GM21737 (cell line): ENCODE data around the gene LYPLAL1.
"Not testable (repeated sequence)": the region's sequence is repeated elsewhere in the genome, so short reads cannot be mapped to it uniquely, and the experiment has no call there.

Experiments used
- ATAC-seq: cut with Tn5 transposase; IDR thresholded peaks from one replicate; pipeline ENCODE4 v1.9.1; 2021; ENCODE audit warnings: mild to moderate bottlenecking, moderate library complexity; ENCODE audit not compliant: unreplicated experiment

LYPLAL1 gene

DNA sequence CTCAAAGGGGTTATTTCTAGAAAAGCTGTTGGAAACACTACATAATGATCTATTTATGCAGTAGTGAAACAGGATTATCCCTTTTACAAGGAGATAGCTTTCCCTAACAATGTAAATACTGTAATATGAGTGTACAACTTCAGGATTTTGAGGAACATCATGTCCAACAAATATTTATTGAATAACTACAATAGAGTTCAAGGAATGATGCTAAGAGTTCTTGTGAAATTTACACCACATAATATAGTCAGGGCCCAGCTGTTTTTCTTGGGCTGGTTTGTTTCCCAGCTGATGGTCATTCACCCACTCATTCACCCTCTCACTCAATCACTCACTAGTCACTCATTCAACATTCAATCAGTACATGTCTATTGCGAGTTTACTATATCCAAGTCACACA lies 12.3 kb upstream of the LYPLAL1 start:
- ATAC-seq, result no peak

DNA sequence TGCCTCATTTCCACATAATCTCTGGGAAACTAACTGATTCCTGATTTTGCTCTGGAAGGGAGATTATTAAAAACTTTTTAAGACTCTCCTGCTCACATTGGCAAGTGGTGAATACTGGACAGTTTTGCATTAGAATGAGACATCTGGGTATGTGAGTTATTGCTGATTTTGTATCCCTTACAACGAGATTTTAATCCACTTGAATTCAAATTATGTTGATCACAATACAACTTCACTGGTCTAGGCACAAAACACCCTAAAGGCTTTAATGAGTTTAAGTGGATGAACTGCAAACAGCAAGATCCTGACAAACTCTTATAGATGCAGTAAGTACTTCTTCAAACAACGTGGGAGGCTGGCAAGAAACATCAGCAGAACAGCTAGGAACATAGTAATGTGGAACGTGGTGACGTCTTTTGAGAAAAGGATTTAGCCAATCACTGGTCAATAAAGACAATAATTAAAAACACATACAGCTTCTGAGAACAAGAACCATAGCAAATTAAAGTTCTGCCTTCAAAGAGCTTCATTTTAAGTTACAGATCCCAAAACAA lies 10.2 kb upstream of the LYPLAL1 start:
- ATAC-seq, result no peak

DNA sequence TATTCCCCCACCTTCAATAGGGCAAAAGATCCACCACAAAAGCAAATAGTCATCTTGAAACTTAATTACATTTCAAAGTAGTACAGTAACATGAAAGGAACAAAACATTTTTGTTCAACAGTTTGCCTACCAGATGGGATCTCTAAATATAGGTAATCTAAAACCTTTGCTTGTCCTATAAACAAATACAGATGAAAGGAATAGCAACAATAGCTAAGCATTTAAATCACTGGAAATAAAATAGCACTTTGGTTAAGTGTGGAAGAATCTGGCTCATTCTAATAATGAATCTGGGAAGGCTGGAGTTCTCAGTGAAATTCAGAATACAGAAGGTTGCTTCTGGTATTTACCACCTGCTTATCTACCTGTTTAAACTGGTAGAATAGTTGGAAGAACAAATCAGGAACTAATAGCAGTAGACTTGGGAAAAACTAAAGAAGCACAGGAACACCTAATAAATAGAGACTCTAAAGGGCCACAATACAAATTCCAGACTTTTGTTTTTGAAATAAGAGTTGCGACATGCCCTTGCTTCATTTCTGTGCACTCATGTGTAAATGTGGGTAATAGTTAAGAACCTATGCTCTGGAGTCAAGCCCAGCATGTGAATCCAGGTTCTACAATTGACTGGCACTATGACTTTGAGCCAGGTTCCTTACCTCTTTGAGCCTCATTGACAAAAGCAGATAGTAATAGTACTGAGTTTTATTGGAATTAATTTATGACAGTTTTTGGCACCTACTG lies 2.3 kb upstream of the LYPLAL1 start:
- ATAC-seq, result no peak

DNA sequence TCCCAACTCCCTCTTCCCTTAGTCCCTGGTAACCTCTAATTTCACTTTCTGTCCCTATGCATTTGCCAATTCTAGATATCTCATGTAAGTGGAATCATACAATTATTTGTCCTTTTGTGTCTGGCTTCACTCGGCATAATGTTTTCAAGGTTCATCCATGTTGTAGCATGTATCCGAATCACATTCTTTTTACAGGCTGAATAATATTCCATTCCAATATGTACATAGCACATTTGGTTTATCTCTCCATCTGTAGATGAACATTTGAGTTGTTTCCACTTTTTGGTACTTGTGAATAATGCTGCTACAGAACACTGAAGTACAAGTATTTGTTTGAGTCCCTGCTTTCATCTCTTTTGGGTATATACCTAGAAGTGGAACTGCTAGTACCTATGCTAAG lies 857 bp upstream of the LYPLAL1 start:
- no peak for ATAC-seq

DNA sequence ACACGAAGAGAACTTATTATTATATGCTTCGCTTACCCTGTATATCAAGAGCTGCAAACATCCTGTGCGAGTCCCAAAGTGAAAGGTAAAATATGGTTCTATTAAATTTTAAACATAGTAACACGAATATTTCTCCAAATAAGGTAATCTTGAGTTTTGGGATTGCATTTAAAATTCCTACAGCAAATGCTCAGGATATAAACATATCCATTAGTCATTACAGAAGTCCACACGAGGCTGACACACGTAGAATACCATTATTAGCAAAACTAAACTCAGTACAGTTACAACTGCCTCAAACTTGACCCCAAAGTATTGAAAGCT lies 282 bp upstream of the LYPLAL1 start:
- no peak for ATAC-seq

DNA sequence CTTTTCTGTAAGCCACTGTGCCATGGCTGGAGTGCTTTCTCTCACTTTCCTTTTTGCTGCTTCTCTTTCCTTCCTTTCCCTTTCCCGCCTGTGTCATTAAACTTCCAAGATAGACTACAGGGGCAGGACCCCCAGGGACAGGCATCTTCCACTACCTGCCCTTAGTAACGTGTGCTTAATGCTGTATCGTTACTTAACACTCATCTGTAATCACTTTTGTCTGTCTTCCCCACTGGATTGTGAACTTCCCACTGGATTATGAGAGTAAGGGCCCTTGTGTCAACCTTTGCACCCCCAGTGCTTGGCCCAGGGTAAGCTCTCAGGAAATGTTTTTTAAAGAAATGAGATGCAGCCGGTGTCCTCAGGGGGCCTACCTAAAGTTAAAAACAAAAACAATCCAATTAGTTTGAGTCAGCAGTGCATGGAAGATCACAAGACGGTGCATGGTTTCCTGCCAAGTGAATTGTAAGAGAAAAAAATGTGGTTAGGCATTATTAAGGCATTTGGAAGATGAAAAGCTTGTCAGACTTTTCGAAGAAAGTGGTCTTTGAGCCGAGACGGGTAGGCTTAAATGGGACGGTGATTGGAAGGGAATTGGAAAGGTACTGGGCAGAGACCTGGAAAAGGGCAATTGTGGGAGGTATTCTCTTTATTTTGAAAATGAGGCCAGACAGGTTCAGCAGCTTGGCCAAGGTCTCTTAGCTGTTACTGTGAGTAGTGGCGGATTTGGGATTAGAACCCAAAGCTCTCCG lies 958 bp downstream of the LYPLAL1 start:
- peak; percentile 45 for ATAC-seq

DNA sequence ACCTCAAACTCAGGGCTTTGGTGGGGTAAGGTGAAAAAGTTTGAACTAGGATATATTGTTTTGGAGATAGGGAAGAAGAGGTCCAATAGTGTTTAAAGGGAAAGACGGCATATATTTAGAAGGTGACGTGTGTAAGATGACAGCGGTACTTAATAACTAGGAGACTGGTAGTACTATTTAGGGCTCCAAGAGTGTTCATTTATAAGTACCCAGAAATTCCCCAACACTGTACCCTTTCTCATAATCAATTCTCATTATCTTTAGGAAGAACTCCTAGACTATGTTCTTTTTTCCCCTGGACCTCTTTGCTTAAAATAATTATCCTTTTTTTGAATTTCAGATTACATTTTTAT lies 1.5 kb downstream of the LYPLAL1 start:
- no peak for ATAC-seq

DNA sequence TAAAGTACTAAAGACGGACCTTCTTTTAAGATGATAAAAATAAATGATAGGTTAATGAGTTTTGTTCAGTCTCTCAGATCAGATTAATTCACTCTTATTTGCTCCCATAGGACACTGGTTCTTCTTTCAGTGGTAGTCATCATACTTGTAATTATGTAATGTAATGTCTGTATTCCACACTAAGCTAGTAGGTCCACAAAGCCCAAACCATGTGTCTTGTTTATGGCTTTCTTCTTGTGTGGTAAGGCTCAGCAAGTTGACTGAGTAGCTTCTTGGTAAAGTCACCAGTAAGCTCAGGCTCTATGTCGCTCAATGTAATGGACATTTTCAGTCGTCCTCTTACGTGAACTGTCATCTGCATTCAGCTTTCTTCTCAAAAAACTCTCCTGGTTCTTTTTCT lies 2.5 kb downstream of the LYPLAL1 start:
- ATAC-seq, result no peak

DNA sequence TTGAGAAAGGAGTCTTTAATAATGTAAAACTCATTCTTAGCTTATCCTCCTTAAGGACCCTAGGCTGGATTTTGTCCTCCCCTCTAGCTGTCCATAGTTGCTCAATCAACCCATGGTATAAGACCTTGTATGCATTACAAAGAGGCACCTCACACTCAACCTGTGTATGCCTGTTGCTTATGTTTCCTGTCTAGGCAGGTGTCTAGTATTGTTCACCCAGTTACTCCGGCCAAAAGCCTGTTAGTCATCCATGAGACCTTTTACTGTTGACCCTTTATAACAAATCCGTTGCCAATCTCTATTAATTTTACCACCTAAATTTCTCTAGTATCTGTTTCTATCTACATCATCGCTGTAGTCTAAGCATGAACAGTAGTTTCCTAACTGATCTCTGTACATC lies 3.7 kb downstream of the LYPLAL1 start:
- ATAC-seq, result peak; percentile 27

DNA sequence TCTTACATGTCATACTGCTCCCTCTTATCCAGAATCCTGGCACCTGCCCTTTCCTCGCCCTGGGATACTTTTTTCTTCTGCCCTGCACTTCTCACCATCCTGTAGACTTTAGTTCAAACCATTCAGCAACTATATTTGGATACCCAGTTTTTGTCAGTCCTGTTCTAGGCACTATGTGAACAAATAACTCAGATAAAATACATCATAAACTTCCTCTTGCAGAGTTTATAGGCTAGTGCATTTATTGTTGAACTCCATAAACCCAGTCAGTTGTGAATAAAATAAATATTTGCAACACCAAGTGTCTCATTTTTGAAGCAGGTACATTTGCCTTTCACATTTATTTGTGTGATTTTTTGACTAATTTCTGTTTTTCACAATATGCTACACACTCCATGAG lies 4.3 kb downstream of the LYPLAL1 start:
- no peak for ATAC-seq

DNA sequence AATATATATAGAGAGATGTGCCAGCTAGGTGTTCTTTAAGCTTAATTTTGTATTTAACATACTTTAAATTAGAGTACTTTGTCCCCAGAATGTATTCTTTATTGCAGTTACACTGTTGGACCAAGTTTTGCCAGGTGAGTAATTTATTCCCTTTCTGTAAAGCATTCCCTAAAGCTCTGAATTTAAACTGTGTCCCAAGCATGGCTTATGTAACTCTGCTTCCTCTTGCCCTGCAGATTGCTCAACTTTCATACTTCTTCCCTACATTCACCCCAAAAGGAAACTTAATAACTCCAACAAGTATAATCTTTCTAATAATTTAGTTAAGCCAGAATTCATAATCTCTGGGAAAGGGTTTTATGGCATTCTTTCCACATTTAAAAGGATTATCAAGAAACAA lies 5.6 kb downstream of the LYPLAL1 start:
- no peak for ATAC-seq

DNA sequence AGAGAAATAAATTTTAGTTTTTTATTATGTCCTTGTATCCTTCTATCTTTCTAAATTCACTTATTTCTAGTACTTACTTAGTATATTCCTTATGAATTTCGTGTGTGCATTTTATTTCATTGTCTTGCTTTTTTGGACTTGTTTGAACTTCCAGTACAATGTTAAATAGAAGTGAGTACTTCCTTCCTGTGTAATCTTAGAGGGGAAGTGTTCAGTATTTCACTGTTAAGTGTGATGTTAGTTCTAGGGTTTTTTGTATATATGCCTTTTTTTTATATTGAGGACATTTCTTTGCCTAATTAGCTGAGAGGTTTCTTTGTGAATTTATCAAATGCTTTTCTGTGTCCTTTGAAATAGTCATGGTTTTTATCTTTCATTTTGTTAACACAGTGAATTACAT lies 10.7 kb downstream of the LYPLAL1 start:
- no peak for ATAC-seq

DNA sequence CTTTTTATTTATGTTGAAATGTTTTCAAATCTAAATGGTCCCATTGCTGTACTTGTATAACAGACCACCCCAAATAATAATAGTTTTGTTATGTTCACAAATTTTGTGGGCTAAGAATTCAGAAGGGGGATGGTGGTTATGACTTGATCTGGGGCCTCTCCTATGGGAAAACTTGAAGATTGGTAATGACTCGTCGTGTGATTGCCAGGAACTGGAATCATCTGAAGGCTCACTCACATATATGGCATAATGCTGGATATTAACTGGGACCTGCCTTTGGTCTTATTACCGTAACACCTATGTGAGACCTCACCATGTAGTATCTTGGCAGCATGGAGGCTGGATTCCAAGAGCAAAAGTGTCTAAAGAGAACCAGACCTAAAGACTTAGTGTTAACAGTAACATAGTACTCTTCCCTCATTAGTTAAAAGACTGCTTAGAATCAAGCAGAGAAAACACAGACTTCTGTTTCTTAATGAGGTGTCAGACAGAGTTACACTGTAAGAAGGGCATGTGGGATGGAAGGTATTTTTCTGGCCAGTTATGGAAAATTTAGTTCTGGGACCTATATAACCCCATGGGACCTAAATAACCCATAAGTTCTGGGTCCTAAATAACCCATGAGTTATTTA lies 11.9 kb downstream of the LYPLAL1 start:
- no peak for ATAC-seq

DNA sequence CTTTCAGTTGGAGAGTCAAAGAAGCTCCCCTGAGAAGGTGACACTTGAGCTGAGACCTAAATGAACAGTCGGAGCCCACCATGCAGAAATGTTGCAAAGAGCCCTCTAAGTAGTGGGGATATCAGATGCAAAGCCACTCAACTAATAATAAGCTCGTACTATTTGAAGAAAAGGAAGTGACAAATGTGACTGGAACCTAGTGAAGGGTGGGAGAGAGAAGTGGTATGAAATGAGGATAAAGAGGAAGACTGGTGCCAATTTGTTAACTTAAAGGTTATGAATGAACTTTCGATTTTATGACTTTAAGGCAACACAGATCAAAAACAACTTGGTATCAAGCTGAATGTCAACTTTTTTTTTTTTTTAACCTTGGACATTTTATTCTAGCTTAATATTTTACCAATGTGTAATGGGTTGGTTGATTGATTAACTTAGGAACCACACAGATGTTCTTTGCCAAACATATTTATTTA lies 14.7 kb downstream of the LYPLAL1 start:
- peak; percentile 53 for ATAC-seq

DNA sequence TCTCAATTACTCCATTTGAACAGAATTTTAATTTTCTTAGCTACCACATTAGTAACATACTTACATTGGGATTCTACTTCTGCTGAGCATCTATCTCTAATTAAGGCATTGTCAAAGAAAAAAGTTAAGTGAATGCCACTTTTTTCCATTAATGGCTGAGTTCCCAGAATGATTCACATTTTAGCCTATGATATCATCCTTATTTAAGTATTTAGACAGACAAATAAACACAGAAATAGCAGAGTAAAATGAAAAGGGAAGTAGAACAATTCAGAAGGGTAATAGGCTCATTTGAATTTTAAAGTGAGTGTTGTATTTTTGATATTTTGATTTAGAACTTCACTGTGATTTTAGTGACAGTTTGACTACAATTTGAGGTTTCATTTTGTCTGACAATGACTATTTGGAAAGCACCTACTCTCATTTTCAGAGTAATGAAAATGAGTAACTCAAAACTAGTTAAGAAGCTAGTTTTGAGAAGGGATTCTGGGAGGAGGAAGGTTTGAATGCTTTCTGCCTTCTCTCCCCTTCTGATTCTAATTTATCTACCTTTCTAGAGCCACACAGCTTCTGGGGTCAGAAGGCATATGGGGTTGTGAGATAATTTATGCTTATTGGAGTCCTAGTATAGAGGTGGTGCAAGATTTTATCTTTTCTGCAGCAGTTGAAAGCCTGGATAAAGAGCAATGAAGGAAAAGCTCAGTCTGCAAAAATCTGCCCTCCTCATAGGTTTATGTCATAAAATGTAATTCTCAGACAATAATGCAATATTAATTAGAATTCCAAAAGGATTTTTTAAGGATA lies 15.5 kb downstream of the LYPLAL1 start:
- peak; percentile 67 for ATAC-seq

DNA sequence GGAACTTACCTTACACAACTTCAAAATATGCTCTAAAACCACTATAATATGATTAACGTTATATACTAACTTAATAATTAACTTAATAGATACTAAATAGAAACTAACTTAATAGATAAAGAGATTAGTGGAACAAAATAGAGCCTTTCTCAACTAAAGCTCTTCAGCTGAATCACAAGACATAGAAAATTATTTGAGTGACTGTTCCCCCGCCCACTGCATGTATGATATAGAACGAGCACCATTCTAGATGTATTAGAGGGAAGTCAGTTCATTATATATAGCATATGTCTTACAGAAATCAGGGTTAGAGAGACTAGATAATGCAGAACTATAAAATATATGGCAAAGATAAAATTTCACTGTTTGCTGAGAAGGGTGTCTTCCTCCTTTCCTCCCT lies 16.3 kb downstream of the LYPLAL1 start:
- ATAC-seq, result no peak

DNA sequence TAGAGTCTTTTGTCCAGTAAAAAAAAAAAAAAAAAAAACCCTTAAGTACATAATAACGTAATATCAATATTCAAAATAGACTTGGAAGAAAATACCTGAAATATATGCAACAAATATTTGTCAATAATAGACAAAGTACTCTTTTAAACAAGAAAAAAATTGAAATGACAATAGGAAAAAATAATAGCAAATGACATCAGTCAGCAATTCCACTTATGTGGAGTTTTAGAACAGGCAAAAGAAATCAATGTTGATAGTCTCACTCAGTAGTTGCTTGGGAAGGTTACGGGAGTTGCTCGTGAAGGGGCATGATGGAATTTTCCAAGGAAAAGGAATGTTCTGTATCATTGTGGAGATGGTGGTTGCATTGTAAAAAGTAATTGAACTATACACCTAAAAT lies 16.9 kb downstream of the LYPLAL1 start:
- ATAC-seq, result no peak

DNA sequence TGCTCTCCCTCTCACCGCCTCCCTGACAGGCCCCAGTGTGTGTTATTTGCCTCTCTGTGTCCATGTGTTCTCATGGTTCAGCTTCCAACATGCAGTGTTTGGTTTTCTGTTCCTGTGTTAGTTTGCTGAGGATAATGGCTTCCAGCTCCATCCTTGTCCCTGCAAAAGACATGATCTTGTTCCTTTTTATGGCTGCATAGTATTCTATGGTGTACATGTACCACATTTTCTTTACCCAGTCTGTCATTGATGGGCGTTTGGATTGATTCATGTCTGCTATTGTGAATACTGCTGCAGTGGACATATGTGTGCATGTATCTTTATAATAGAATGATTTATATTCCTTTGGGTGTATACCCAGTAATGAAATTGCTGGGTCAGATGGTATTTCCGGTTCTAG lies 22.2 kb downstream of the LYPLAL1 start:
- not testable (repeated sequence) for ATAC-seq

DNA sequence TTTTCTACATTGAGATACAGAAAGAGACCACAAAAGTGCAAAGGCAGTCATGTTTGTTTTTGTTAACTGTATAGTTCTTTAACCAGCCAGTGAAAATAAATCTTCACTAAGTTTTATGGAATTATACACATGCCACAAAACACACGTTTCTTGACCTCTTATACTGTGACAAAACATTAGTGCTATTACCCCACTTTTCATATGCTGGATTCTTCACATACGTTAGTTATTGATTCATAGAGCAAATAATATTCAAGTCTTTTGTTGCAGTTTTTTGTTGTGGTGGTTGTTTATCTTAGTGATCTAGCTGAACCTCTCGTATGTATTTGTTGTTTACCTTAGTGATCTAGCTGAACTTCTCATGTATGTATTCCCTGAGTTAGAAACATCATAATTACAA lies 28.0 kb downstream of the LYPLAL1 start:
- ATAC-seq, result no peak

DNA sequence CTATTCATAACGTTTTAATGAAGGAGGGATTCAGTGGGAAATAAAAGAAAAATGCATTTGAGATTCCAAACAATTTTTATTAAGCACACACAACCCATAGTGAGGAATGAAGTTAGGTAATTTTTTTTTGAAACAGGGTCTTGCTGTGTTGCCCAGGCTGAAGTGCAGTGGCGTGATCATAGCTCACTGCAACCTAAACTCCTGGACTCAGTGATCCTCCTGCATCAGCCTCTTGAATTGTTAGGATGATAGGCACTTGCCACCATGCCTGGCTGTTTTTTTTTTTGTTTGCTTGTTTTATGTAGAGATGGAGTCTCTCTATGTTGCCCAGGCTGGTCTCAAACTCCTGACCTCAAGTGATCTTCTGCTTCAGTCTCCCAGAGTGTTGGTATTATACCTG lies 28.9 kb downstream of the LYPLAL1 start:
- no peak for ATAC-seq

DNA sequence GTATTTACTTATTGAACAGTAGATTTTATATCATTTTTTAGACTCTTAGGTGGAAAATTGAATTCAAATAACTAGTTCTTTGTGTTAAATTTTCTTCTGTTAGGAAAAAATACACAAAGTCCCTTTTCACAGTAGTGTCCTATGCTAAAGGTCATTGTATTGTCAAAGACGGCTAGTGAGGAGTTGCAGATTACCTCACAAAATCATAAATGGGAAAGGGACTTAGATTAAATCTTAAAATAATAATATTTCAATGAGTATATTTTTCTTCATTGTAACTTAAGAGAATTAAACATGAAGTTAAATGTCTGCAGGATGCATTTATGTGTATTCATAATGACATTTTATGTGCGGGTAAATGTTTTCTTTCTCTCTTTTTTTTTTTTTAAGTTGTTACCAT lies 32.7 kb downstream of the LYPLAL1 start:
- no peak for ATAC-seq
